GM13976 (cell line): ENCODE measurements around the gene UPP2.

ENCODE experiments used
- DNase-seq: peaks from one replicate; pipeline ENCODE4 v3.0.0; 2012; ENCODE audit warnings: low spot score
- in situ Hi-C: fragments of 300-500 bp; cut with MboI; formaldehyde crosslinking; loops from one replicate; pipeline ENCODE4 v1.12.0; 2022; ENCODE audit warnings: low sequenced_read_pairs, mixed read lengths, inconsistent platforms; ENCODE audit not compliant: unreplicated experiment
- TF ChIP-seq, protein P1 (sequence below): IDR thresholded peaks from 2 replicates; pipeline ENCODE4 v1.5.1; 2012; ENCODE audit warnings: borderline replicate concordance, mild to moderate bottlenecking; ENCODE audit not compliant: insufficient read depth; ENCODE audit errors: extremely low read depth, missing control alignments, control extremely low read depth

UPP2 gene

DNA sequence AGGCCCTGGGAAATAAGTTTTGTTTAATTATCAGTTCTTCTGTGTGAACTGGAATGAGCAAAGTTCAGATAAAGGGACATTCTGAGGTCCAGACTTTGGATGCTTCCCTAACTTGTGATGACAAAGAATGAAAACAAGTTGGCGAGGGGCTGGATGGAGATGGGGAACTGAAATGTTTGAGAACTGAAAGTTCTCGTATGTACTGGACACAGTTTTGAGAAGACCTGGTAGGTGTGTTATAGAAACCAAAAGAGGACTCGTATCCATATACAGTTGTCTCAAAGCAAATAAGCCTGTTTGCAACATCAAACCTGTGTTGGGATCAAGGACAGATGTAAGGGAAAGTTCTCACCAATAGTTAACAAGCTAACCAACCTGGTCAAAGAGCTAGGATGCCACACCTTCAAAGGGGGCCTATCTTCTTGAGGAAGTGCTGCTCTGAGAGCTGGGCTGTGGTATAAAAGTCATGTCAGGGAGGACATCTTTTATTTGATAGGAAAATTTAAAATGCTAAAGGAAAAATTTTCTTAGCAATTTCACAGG lies at the start of gene UPP2:
Gene UPP2, plus strand, starts transcription at position 493 of the 543 bp plus-strand sequence. CDS start 188 bp downstream, outside the sequence.
- in situ Hi-C loops = no loop called here
- TF ChIP-seq, protein P1, sequence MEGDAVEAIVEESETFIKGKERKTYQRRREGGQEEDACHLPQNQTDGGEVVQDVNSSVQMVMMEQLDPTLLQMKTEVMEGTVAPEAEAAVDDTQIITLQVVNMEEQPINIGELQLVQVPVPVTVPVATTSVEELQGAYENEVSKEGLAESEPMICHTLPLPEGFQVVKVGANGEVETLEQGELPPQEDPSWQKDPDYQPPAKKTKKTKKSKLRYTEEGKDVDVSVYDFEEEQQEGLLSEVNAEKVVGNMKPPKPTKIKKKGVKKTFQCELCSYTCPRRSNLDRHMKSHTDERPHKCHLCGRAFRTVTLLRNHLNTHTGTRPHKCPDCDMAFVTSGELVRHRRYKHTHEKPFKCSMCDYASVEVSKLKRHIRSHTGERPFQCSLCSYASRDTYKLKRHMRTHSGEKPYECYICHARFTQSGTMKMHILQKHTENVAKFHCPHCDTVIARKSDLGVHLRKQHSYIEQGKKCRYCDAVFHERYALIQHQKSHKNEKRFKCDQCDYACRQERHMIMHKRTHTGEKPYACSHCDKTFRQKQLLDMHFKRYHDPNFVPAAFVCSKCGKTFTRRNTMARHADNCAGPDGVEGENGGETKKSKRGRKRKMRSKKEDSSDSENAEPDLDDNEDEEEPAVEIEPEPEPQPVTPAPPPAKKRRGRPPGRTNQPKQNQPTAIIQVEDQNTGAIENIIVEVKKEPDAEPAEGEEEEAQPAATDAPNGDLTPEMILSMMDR = no peak
- DNase-seq = no peak

DNA sequence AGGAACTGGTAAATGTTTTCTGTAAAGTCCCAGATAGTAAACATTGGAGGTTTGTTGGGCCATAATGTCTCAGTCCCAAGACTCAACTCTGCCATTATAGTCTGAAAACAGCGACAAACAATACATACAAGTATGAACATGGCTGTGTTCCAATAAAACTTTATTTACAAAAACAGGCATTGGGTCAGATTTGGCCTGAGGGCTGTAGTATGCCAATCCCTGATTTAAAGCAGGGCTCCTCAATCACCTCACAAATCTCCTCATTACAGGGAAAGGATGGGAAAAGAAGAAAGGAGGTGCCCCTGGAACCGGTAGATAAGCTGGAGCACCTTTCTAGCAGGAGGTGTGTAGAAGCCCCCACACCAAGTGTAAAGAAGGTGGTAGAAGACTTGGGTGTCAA lies 48.9 kb upstream of the UPP2 start:
- in situ Hi-C loops = no loop called here

DNA sequence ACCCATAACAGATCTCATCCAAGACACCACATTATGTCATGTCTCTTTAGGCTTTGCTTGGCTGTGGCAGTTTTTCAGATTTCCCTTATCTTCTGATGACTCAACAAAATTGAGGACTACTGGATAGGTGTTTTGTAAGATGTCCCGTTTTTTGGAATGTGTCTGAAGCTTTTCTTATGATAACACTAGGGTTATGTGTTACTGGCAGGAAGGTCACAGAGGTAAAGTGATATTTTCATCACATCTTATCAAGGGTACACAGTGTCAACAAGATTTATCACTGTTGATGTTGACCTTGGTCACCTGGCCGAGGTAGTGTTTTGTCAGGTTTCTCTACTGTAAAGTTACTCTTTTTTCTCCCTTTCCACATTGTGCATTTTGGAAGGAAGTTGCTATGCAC lies 44.8 kb upstream of the UPP2 start:
- TF ChIP-seq, protein P1 = no peak
- in situ Hi-C loops = no loop called here
- no peak for DNase-seq

More for the DNA sequence above, 48.9 kb upstream of the UPP2 start:
- no peak for DNase-seq
- TF ChIP-seq, protein P1 = no peak

DNA sequence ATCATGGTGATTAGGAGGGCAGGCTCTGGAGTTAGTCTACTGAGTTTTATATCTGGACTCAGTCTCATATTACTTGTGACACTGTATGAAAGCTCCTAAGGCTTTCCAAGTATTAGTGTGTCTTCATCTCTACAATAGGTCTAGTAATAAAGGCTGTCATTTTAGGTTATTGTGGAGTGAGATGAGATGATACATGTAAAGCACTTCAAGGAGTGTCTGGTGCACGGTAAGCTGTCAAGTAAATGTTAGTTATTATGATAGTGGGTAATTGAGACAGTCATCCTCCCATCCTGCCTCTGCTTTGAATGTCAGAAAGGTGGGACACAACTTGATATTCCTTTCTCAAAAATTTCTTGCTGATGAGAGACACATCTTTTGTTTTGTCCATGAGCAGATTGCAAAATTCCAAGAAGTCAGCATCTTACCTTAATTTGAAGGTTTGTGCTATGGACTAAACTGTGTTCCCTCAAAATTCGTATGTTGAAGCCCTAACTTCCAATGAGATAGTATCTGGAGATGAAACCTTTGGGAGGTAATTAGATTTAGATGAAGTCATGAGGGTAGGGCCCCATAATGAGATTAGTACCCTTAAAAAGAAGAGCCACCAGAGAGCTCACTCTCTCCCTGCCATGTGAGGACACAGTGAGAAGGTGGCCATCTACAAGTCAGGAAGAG lies 41.4 kb upstream of the UPP2 start:
- TF ChIP-seq, protein P1 = no peak
- in situ Hi-C loops = no loop called here
- DNase-seq = no peak

DNA sequence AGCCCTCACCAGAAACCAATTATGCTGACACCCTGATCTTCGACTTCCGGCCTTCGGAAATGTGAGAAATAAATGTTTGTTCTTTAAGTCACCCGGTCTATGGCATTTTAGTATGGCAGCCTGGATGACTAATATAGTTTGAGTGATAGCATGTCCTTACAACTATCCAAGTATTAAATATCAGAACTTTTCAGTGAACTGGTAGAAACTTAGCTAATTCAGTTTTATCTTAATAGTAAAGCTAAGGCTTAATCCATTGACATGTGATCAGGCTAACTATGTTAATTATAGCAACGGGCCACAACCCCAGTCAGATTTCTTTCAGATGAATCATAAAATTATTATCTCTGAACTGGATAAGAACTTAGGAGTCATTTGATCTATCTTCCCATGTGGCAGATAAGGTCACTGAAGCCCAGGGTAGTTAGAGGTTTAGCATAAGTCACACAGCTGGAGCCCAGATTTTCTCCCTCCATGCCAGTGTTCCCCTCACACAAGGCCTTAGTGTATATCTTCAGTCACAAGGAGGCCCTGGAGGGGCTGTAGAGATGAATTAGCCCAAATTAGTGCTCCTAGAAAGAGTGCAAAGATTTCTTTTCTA lies 40.7 kb upstream of the UPP2 start:
- in situ Hi-C loops = no loop called here
- DNase-seq = no peak
- TF ChIP-seq, protein P1 = no peak

DNA sequence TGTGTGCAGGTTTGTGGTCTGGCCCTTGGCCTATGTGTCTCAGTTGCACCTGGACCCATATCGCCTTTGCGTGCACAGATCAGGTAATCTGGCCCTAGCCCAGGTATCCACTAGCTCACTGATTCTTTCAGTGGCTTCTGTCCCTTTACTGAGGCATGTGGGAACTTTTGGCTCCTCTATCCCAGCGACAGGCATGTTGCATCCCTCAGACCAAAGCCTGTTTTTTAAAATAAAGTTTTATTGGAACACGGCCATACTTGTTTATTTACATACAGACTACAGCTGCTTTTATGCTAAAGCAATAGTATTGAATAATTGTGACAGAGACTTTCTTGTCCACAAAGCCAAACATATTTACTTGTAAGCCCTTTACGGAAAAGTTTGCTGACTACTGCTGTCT lies 39.9 kb upstream of the UPP2 start:
- TF ChIP-seq, protein P1 = no peak
- no peak for DNase-seq
- in situ Hi-C loops = no loop called here
